Right lung (tissue), 10 donors: Measurements from ENCODE around the gene TRMU. TPM values are rescaled to one million over a fixed set of nuclear protein-coding genes. Genes with fewer than 3 reads are reported as not detected.

Source experiments
- DNase-seq, 2 donors: peaks; one replicate each; pipeline ENCODE4 v3.0.0-alpha.2; 2013
- long read RNA-seq, 8 donors: transcript quantifications; one replicate each; lab custom pipeline, GENCODE V29; 2026
- polyA plus RNA-seq, 5 donors: library from polyadenylated mRNA; unstranded; fragments of 120-200 nt; gene quantifications; one replicate each; pipeline versions ENCODE4 v1.2.1 to v1.2.3, GENCODE V29; 2013; ENCODE audit warnings: inconsistent platforms in 1 of 5, low replicate concordance in 1 of 5; ENCODE audit not compliant: insufficient read length in 5 of 5, insufficient read depth in 1 of 5

Gene TRMU, protein sequence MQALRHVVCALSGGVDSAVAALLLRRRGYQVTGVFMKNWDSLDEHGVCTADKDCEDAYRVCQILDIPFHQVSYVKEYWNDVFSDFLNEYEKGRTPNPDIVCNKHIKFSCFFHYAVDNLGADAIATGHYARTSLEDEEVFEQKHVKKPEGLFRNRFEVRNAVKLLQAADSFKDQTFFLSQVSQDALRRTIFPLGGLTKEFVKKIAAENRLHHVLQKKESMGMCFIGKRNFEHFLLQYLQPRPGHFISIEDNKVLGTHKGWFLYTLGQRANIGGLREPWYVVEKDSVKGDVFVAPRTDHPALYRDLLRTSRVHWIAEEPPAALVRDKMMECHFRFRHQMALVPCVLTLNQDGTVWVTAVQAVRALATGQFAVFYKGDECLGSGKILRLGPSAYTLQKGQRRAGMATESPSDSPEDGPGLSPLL
- polyA plus RNA-seq = 10 to 100 TPM; 37.6 to 51.9 (median 43.9) TPM
- long read RNA-seq, donor 1, partial matches to known transcripts = 7 of 17 reads
- long read RNA-seq, donor 1, other reads (novel, unspliced or antisense) = 0 of 17 reads
- long read RNA-seq, donor 2, partial matches to known transcripts = 0 of 5 reads
- long read RNA-seq, donor 2, other reads (novel, unspliced or antisense) = 0 of 5 reads
- long read RNA-seq, donor 3, partial matches to known transcripts = 0 of 11 reads
- long read RNA-seq, donor 3, other reads (novel, unspliced or antisense) = 0 of 11 reads
- long read RNA-seq, donor 4, partial matches to known transcripts = 0 of 3 reads
- long read RNA-seq, donor 4, other reads (novel, unspliced or antisense) = 0 of 3 reads
- long read RNA-seq, donor 5, partial matches to known transcripts = 0 of 4 reads
- long read RNA-seq, donor 5, other reads (novel, unspliced or antisense) = 0 of 4 reads
- long read RNA-seq, donor 6, partial matches to known transcripts = 0 of 5 reads
- long read RNA-seq, donor 6, other reads (novel, unspliced or antisense) = 0 of 5 reads
- long read RNA-seq, donor 7, partial matches to known transcripts = 0 of 7 reads
- long read RNA-seq, donor 7, other reads (novel, unspliced or antisense) = 0 of 7 reads
- long read RNA-seq, donor 8, partial matches to known transcripts = 0 of 2 reads
- long read RNA-seq, donor 8, other reads (novel, unspliced or antisense) = 0 of 2 reads

DNA sequence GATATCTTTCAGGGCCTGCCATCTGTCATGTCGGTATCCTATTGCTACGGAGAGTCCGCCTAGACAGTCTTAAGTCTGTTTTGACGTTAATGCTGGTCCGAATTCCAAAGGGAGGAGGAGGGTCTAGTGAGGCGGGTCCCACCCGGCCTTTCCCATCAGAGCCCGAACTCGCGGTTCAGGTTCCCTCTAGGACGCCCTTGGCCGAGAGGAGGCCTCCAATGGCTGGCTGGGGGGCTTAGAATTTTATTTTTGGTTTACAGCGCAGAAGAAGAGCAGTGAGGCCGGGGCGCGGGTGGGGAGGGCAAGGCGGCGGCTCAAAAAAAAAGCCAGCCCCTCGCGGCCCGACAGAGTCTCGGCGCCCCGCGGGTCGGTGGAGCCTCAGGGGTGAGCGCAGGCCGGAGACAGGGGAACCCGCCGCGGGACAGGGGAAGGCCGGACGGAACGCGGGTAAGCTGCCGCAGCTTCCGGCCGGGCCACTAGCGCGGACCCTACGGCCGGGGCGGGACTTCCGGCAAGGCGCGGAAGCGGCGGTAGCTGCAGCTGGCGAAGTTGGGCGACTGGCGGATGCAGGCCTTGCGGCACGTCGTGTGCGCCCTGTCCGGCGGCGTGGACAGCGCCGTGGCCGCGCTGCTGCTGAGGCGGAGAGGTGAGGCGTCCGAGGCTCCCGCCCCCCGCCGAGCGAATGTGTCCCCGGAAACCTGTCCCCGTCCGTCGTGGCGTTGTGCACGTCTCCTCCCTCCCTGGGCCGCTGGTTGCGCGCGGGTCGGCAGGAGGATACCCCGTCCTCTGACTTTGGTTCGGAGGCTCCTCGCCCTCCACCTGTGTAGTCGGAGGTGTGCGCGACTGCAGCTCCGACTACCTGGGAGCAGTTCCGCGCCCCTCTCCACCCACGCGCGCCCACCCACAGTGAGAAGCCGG lies at the start of gene TRMU:
Gene TRMU (plus strand): TSS at position 514 of the 918 bp plus-strand sequence. CDS start 51 bp downstream, at position 565.
- DNase-seq = peak; percentile 78 to 81

DNA sequence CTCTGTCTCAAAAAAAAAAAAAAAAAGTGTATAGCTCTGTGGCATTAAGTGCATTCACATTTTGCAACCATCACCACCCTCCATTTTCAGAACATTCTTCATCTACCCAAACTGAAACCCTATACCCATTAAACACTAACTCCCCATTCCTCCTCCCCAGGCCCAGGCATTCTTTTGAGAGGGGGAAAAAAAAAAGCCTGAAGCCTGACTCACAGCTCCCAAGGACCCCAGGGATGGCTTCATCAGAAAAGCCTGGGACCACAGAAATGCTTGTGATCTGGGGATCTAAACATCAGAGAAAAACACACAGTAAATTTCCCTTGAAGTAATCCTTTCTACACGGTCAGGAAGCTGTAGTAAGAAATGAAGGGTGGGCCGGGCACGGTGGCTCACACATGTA lies 49.5 kb upstream of the TRMU start:
- no peak for DNase-seq

DNA sequence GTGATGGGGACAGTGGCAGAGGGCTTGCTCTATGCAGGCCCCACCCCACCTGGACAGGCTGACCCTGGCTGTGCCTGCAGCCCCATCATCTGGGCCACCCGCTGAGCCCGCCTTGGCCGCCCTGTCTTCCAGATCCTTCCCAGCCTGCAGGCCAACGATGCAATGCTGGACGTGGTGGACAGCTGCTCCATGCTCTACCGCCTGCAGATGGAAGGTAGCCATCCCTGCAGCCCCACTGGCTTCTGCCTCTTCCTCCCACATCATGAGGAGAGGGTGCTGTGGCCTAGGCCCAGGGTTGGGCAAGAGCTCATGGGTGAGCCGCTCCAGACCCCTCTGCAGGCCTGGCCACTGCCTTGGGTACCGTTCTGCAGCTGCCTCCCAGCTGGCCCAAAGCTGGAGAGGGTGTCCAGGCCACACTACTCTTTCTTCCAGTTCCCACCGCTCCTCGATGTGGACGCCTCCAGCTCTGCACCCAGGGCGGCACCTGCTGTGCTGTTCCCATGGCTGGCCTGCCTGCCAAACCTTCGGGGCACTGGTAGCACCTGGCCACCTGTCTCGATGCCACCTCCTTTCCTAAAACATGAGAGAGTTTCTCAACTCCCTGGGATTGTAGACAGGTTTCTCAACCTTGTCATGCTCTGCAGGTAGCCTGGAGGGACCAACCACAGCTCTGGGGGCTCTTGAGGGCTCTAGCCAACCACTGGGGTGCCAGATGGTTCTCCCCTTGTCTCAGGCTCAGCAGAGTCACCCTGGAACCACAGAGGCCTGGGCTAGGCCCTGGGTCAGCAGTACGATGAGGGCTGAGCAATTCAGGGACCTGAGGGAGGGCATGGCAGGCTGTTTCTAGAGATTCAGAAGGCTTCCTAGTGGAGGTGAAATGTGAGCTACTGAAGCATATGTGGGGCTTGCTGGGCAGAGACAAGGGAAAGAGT lies 48.3 kb upstream of the TRMU start:
- DNase-seq = no peak

DNA sequence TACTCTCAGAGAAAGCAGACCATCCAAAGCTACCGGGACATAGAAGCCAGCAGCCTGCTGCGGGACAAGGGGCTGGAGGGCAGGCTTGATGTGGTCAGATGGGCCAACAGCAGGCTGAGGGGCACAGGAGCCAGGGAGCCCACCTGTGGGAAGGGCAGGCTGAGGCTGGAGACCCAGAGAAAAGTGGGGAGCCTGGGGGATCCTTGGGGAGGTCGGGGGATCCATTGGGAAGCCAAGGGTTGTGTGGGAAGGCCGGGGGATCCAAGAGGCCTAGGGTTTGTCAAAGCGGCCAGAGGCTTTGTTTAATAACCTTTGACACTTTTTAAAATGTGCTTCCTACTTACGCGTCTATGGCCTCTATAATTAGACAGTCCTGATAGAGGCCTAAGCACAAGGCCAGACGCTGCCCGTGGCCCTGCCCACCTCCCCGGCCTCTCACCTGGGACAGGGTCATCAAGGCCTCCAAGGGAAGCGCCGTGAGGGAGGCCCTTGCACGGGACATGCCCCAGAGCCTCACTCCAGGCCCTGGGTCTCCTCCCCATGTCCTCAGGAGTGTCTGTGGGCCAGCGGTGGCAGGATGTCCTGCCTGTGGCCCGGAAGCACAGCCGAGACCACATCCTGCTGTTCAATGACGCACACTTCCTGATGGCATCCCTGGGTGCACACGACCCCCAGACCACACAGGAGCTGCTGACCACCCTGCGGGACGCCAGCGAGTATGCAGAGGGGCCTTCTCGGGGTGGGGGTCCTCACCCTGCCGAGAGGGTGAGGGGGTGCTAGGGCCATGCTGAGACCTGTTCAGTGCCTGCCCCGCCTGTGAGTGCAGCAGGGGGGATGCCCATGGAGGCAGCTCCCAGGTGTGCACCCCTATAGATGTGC lies 47.4 kb upstream of the TRMU start:
- DNase-seq = no peak

DNA sequence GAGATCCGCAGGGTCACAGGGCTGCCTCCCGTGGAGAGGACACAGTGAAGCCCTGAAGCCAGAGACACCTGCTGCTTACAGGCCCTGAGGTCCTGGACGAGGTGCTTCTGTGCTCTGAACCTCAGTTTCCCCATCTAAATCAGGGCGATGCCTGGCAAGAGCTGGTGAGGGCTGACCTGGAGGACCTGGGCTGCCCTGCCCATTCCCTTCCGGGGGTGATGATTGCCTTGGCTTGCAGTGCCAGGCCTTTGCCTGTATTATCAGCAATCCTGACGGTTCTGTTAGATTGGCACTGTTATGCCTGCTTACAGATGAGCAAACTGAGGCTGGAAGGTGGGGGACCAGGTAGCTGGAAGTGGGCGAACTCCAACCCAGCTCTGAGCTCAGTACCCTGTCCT lies 46.7 kb upstream of the TRMU start:
- no peak for DNase-seq

DNA sequence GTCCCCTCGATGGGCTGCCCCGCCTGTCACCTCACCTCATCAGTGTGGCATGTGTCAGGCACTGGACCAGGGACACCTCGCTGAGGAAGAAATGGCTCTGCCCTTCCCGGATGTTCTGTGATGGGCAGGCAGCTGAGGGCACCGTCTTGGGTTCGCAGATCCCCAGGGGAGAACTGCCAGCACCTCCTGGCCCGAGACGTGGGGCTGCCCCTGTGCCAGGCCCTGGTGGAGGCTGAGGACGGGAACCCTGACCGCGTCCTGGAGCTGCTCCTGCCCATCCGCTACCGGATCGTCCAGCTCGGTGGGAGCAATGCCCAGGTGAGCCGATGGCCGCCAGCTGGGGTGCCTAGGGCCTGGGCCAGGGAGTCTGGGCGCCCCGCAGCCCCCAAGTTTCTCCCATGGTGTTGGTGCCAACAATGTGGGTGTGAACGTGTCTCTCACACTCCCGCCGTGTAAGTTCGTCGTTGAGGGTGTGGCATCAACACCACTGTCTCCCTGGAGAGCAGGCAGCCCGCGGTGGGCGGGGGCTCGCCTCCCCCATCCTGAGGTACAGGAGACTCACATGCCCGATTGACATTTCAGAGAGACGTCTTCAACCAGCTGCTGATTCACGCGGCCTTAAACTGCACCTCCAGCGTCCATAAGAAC lies 46.1 kb upstream of the TRMU start:
- DNase-seq = no peak

DNA sequence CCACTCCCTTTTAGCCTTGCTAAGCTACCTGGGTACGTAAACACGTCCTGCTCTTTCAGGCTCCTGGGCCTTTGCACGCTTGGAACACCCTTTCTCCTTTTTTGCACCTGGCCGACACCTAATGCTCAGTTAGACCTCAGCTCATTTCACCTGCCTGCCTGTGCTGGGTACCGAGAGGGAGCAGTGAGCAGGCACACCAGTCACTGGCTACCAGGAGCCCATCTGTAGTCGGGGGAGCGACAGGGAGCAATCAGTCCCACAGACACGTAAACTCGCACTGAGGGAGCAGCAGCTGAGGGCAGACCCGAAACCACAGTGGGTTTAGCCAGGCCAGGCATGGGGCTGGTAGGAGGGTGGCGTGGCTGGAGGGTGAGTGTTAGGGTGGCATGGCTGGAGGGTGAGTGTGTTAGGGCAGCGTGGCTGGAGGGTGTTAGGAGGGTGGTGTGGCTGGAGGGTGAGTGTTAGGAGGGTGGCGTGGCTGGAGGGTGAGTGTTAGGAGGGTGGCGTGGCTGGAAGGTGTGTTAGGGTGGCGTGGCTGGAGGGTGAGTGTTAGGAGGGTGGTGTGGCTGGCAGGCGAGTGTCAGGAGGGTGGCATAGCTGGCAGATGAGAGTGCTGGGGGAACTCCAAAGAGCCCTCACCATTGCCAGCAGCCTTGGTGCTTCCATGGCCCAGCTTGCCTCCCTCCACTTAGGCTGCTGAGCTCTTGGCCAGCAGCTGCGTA lies 45.2 kb upstream of the TRMU start:
- no peak for DNase-seq

DNA sequence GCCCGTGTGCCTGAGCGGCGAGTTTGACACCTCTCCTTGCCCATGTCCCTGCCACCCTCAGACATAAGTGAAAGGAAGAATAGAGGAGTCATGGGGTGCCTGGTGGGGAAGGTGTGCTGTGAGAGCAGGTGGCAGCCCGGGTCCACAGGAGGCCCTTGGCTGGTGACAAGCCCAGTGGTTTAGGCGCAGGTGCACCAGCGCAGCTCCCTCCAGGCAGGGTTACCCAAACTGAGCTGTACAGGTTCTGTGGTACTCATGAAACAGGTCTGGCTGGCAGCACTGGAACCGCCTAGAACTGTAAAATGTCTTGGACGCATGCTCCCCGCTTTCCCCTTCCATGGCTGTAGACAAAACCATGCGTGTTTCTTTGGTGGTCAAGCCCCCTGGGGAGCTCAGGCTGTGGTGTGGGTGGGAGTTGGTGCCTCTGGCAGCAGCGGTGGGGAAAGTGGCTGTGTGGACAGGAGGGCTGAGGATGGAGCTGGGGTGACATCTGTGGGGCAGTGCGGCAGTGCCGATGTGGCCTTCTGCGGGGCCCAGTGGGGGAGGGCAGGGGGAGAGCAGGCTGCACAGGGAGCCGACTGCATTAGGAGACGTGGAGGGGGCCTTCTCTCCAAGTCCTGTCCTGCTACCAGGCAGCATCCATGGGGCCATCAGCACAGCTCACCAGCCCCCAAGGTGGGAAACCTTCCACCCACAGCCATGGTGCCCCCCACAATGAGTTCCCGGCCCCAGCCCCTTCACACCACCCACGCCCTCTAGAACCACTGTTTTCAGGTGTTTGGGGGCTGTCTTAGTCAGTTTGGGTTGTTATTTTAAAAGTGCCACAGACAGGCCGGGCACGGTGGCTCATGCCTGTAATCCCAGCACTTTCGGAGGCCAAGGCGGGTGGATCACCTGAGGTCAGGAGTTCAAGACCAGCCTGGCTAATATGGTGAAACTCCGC lies 44.4 kb upstream of the TRMU start:
- no peak for DNase-seq

DNA sequence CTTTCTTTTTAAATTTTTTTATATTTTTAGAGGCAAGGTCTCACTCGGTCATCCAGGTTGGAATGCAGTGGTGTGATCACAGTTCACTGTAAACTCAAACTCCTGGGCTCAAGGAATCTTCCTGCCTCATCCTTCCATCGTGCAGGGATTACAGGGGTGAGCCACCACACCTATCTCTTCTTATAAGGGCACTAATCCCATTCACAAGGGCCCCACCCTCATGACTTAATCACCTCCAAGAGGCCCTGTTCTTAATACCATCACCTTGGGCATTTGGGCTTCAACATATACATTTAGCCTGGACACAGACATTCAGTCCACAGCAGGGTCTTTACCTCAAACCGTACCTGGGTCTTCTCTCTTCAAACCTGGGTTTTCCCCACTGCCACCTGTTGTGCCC lies 43.3 kb upstream of the TRMU start:
- no peak for DNase-seq

DNA sequence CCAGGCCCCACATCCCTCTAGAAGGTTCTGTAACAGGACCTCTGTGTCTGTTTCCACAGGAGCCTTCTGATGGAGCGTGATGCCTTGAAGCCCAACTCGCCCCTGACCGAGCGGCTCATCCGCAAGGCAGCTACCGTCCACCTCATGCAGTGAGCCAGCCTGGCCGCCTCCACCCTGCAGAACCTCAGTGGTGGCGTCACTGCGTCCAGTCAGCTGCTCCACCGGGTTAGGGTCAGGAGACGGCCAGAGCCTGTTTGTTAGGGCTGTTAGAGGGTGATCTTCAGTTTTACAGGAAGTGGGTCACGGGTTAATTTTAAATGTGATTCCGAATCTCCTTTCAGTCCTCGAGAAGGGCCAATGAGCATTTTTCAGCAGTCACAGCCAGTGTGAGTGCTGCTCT lies 42.8 kb upstream of the TRMU start:
- DNase-seq = no peak

DNA sequence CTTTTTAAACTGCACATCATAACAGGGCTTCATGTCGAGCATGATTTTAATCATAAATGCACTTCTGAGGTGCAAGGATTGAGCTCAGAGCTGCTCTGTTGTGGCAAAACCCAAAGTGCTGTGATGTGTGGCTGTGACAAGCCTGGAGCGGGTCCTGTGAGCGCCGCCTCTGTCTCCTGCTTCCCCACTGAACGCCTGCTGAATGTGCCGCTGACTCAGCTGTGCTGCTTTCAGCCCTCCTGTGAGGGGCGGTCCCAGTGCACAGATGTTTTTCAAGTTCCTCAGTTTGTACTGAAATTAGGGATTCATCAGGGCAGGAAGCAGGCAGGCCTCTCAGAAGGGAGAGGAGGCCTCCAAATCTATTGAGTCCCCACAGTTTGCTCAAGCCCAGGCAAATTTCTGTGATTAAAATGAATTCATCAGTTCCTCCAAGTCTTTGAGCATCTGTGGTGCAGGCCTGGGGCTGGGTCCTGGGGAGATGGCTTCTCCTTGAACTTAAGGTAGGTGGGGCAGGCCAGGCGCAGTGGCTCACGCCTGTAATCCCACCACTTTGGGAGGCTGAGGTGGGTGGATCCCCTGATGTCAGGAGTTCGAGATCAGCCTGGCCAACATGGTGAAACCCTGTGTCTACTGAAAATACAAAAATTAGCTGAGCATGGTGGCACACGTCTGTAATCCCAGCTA lies 41.8 kb upstream of the TRMU start:
- peak in 1 of 2 donors; percentile 10 for DNase-seq

DNA sequence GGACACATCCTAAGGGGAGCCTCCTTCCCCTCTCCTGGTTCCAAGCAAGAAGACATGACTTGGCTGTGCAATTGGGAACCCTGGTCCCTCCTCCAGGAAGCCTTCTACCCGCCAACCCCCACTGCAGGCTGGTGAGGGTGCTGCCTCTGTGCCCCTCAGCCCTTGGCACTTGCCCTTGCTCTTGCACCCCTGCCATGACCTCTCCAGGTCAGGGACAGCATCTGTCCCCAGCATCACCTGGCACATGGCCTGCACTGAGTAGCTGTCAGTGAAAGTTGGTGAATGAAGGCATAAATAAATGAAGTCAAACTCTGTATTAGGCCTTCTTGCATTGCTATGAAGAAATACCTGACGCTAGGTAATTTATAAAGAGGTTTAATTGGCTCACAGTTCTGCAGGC lies 40.7 kb upstream of the TRMU start:
- no peak for DNase-seq

DNA sequence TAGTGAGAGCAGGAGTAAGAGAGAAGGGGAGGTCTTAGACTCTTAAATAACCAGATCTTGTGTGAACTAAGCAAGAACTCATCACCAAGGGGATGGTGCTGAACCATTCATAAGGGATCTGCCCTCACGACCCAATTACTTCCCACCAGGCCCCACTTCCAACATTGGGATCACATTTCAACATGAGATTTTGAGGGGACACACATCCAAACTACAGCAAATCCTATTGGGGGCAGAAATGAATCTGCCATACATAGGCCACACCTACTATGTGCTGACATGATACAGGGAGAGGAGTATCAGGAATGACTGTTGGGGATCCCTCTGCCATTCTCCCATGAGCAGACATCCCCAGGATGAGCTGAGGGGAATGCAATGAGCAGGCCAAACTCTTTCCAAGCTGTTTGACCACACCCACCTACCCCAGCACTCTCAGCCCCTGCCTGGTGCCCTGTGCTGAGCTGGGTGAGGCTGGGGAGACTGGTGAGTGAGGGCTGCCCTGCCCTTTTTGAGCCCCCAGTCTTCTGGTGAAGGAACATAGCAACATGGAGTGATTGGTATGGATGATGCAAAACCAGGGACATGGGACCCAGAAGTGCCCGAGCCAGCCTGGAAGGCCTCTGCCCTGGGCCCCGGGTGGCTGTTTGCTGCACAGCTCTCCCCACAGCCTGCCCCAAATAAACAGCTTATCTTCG lies 40.1 kb upstream of the TRMU start:
- no peak for DNase-seq

DNA sequence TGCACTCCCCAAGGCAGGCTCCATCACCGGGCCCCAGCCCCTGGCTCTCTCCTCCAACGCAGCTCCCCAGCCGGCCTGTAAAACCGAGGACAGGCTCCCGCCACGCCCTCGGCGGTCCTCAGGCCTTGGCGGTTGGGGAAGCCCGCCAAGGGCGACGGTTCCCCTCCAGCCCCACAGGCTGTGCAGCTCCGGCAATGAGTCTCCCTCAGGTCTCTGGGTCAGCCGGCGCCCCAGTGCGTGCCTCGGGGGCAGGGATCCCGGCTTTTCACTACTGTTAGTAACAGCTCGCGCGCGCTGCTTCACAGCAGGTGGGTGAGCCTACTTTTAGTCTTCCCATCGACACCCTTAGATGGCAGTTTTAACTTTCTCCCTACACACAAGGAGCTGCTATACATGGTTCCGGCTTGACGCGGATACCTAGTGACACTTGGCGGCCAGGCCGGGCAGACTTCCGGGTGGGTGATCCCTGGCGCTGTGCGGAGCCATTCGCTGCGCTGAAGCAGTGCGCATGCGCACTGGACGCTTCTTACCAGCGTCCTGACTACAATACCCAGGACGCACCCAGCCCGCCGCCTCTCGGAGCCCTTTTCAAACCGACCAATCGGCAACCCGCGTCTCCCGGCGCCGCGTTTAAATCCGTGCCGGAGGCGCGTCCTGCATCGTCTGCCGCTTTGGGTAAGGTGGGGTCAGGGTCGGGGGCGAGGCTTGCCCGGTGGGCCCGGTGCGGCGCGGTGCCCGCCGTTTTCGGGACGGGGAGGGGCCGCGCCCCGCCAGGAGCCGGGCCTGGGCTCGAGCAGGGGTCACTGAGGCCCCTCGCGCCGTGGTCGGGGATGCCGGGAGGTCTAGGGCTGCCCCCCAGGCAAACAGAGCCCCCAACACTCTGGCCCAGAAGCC lies 39.0 kb upstream of the TRMU start, which contains the start of gene GTSE1:
Gene GTSE1 (plus strand): TSS at position 614 of the 894 bp plus-strand sequence. CDS start 531 bp downstream, outside the sequence.
- peak; percentile 98 for DNase-seq
